HG03139 (cell line): ENCODE data around the gene SFSWAP.
"Not testable (repeated sequence)": the region's sequence is repeated elsewhere in the genome, so short reads cannot be mapped to it uniquely, and the experiment has no call there.

ENCODE experiments used
- ATAC-seq: cut with Tn5 transposase; IDR thresholded peaks from one replicate; pipeline ENCODE4 v1.9.1; 2021; ENCODE audit not compliant: unreplicated experiment

Gene SFSWAP

GRCh38 chr12:131805421-131805820 lies 94.5 kb downstream of the SFSWAP start:
- ATAC-seq = no peak

GRCh38 chr12:131806674-131807073 lies 95.8 kb downstream of the SFSWAP start:
- no peak for ATAC-seq

- peak; percentile 68 for ATAC-seq
Observed at GRCh38 chr12:131808744-131809371, 98.0 kb downstream of the SFSWAP start.

- ATAC-seq = not testable (repeated sequence)
Observed at GRCh38 chr12:131809476-131810254, 98.8 kb downstream of the SFSWAP start.

- no peak for ATAC-seq
Observed at GRCh38 chr12:131810726-131811125, 99.8 kb downstream of the SFSWAP start.

GRCh38 chr12:131815131-131815530 lies 104.2 kb downstream of the SFSWAP start:
- ATAC-seq = no peak

- no peak for ATAC-seq
Observed at GRCh38 chr12:131816495-131816894, 105.6 kb downstream of the SFSWAP start.

- ATAC-seq = no peak
Observed at GRCh38 chr12:131817241-131817640, 106.4 kb downstream of the SFSWAP start.

- no peak for ATAC-seq
Observed at GRCh38 chr12:131818821-131819585, 108.1 kb downstream of the SFSWAP start.

GRCh38 chr12:131824450-131824849 lies 113.6 kb downstream of the SFSWAP start:
- ATAC-seq = no peak

GRCh38 chr12:131825146-131825892 lies 114.4 kb downstream of the SFSWAP start:
- no peak for ATAC-seq

- ATAC-seq = no peak
Observed at GRCh38 chr12:131826097-131826928, 115.4 kb downstream of the SFSWAP start.

GRCh38 chr12:131827961-131828534 lies 117.2 kb downstream of the SFSWAP start, which contains the start of gene MMP17:
MMP17 (plus strand) TSS chr12:131828393; CDS start chr12:131828495, 102 bp downstream.
- ATAC-seq = peak; percentile 72

GRCh38 chr12:131828671-131829355 lies 117.9 kb downstream of the SFSWAP start:
- ATAC-seq = no peak

GRCh38 chr12:131829356-131829747 lies 118.5 kb downstream of the SFSWAP start:
- ATAC-seq = no peak

GRCh38 chr12:131829791-131830334 lies 119.0 kb downstream of the SFSWAP start:
- no peak for ATAC-seq

GRCh38 chr12:131830335-131830913 lies 119.5 kb downstream of the SFSWAP start:
- ATAC-seq = no peak

- no peak for ATAC-seq
Observed at GRCh38 chr12:131830914-131831571, 120.2 kb downstream of the SFSWAP start.
